HG03280 (cell line): Measurements from ENCODE around the gene SYCP3.
"Not testable (repeated sequence)": the region's sequence is repeated elsewhere in the genome, so short reads cannot be mapped to it uniquely, and the experiment has no call there.

Source experiments
- ATAC-seq: cut with Tn5 transposase; IDR thresholded peaks from one replicate; pipeline ENCODE4 v1.9.1; 2021; ENCODE audit warnings: mild to moderate bottlenecking, moderate library complexity; ENCODE audit not compliant: unreplicated experiment

SYCP3 gene

DNA sequence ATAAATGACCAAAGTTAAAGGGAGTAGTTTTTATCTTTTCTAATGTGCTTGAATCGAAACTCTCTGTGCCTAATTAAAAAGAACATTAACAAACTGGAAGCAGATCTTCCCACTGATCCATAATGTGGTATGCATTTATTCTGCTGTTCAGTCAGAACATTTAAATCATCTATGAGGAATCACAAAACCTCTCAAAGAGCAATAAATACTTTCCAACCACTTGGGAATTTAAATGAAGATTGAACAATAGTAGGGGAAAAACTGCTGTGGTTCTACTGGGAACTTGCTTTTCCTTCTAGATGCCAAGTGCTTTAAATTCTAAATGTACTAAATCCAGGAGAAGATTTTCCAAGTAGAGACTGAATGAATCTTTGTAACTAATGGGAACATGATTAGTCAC lies 54.2 kb downstream of the SYCP3 start:
- ATAC-seq: no peak

- not testable (repeated sequence) for ATAC-seq
Observed at GRCh38 chr12:101681627-101682026, 57.6 kb downstream of the SYCP3 start.

- no peak for ATAC-seq
Observed at GRCh38 chr12:101680647-101681046, 58.6 kb downstream of the SYCP3 start.

DNA sequence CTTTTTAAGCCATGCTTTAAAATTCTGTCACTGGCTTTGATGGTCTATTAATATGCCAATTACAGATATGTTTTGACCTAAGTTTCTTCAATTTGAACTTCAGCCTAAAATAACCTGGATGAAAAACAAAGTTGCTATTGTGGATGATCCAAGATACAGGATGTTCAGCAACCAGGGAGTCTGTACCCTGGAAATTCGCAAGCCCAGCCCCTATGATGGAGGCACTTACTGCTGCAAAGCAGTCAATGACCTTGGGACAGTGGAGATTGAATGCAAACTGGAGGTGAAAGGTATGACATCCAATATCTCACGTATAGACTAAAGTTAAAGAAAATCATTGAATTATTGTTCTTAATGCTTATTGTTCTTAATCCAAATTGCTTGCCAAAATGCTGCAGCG lies 59.0 kb downstream of the SYCP3 start:
- ATAC-seq: no peak
